HG03565 (cell line): Measurements from ENCODE around the gene CALHM6.

Source experiments
- ATAC-seq: cut with Tn5 transposase; IDR thresholded peaks from one replicate; pipeline ENCODE4 v1.9.1; 2021; ENCODE audit warnings: mild to moderate bottlenecking, moderate library complexity; ENCODE audit not compliant: unreplicated experiment

CALHM6 gene

GRCh38 chr6:116444575-116444974 lies 16.6 kb upstream of the CALHM6 start:
- ATAC-seq: no peak

- ATAC-seq: no peak
Measured at GRCh38 chr6:116445102-116445501, 16.1 kb upstream of the CALHM6 start.

DNA sequence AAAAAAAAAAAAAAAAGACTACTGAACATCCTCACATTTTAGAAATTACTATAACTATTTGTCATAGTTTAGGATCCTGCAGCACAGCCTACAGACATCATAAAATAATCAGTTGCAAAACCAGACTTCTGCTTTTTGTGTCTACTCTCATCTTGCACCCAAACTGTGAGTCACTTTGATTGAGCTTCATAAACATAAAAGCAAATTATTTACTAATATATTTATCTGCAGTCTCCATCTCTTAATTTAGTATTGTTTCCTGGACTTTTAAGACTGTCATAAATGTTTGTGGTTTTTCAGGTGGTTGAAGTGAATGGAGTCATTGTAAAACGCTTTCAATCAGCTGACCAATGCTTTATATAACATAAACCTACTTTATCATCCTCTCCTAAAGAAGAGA lies 14.8 kb upstream of the CALHM6 start:
- ATAC-seq: no peak

DNA sequence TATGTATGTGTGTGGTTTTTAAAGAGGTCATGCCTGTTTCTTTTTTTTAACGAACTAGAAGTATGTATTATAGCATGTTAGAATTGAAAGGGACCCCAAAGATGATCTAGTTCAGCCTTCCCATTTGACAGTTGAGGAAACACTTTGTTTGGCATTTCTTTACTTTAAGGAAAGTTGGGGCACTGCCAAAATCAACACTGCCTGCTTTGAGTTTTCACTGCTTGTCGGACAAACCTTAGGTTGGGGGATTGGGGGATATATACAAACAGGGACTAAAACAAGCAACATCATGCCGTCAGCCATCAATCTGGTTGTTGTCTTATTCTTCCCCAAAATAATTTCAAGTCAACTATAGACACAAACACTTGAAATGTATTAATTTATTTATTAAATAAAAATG lies 14.1 kb upstream of the CALHM6 start:
- ATAC-seq: no peak

DNA sequence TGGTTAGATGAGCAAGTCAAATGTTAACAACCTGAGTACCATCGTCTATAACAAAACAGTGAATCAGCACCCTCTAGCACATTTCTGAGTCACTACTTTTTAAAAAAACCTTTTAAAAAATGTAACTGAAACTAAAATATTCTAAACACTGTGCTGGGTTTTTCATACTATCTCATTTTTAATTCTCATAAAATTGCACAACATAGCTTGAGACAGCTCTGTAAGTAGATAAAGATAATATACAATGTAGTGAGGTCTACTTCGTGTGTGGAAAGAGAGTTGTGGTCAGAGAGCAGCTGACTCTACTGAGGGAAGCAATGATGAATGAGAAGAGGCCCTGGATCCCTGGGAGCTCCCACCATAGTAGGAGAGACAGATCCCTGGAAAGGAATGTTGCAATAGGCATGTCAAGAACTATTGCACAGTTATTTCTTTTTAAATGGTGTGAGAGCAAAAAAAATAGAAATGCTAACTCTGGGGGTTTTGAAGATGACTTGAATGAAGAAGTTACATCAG lies 13.6 kb upstream of the CALHM6 start:
- no peak for ATAC-seq

- ATAC-seq: no peak
Measured at GRCh38 chr6:116449565-116449964, 11.6 kb upstream of the CALHM6 start.

- ATAC-seq: no peak
Measured at GRCh38 chr6:116450185-116450710, 10.9 kb upstream of the CALHM6 start.

- ATAC-seq: peak; percentile 75
Measured at GRCh38 chr6:116450769-116451740, 10.1 kb upstream of the CALHM6 start.

GRCh38 chr6:116451916-116452315 lies 9.3 kb upstream of the CALHM6 start:
- ATAC-seq: no peak

- ATAC-seq: no peak
Measured at GRCh38 chr6:116452531-116452930, 8.6 kb upstream of the CALHM6 start.

GRCh38 chr6:116456106-116456505 lies 5.1 kb upstream of the CALHM6 start:
- ATAC-seq: no peak

GRCh38 chr6:116456927-116457326 lies 4.2 kb upstream of the CALHM6 start:
- ATAC-seq: no peak

- ATAC-seq: no peak
Measured at GRCh38 chr6:116458264-116458663, 2.9 kb upstream of the CALHM6 start.

DNA sequence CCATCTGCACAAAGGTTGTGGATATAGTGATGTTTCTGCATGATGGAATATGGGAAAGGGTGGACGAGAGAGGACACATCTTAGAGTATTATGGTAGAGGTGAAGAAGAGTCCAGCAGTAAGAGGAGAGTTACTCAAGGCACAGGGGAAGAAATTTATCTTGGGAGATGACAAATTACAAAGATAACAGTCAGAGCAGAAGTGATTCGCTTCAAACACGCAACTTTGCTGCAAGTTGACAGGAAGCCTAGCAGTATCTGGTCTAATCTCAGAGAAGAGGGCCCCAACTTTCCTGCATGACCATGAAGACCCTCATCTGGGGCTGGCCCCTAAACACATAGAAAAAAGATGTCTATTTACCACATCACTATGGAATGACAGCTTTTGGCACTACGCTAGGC lies 1.2 kb upstream of the CALHM6 start:
- ATAC-seq: no peak

GRCh38 chr6:116461932-116462885 lies 1.0 kb downstream of the CALHM6 start:
- ATAC-seq: peak; percentile 88

DNA sequence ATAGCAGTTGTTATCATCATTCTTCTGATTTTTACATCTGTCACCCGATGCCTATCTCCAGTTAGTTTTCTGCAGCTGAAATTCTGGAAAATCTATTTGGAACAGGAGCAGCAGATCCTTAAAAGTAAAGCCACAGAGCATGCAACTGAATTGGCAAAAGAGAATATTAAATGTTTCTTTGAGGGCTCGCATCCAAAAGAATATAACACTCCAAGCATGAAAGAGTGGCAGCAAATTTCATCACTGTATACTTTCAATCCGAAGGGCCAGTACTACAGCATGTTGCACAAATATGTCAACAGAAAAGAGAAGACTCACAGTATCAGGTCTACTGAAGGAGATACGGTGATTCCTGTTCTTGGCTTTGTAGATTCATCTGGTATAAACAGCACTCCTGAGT lies 2.1 kb downstream of the CALHM6 start:
- no peak for ATAC-seq

- no peak for ATAC-seq
Measured at GRCh38 chr6:116465246-116465645, 4.1 kb downstream of the CALHM6 start.

- no peak for ATAC-seq
Measured at GRCh38 chr6:116467096-116467495, 5.9 kb downstream of the CALHM6 start.

- no peak for ATAC-seq
Measured at GRCh38 chr6:116467514-116467913, 6.3 kb downstream of the CALHM6 start.

DNA sequence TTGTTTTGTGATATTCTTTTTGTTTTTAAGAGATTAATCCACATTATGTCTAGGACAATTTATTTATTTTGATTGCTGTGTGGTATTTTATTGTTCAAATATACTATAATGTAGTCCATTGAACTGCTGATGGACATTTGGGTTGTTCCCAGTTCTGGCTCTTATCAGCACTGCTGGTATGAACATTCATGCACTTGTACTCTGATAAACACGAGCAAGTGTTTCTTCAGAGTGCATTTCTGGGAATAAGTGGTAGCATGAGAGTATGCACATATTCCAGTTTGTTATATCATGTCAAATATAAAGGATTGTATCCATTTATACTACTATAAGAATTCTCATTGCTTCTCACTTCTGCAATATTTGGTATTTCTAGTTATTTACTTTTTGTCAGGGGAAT lies 7.1 kb downstream of the CALHM6 start:
- ATAC-seq: no peak

DNA sequence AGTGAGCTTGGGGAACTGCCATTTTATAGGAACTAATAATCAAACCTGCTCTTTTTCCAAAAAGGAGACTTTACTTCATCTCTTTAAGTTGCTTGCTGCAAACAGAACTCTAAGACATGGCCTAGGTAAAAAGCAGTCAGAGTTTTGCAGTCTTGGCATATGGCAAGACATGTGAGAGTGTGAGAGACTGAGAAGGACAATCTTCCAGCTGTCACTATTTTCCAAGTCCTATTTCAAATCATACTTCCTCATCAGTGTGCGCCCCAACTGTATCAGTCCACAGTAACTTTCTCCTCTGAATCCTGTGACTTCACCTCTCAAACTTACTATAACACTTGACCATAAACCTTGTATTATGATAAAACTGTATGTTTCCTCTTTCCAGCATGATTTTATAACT lies 10.4 kb downstream of the CALHM6 start:
- no peak for ATAC-seq
